WTC11 (cell line): ENCODE measurements around the gene TF. TPM values are rescaled to one million over a fixed set of nuclear protein-coding genes. Genes with fewer than 3 reads are reported as not detected.

ENCODE experiments used
- ATAC-seq: fragments of 200-7000 bp; cut with Tn5 transposase; 2 replicates; pipeline ENCODE4 v1.10.0; 2021; ENCODE audit warnings: mild to moderate bottlenecking, moderate library complexity
- CTCF ChIA-PET: fragments of 300-600 bp; sonication (Branson Sonifier 250); formaldehyde crosslinking; loops from one replicate; lab custom pipeline; 2021; ENCODE audit warnings: antibody characterized with exemption; lab: Charles Lee
- POLR2A ChIA-PET: fragments of 350-600 bp; sonication (Branson Sonifier 250); formaldehyde crosslinking; loops from one replicate; lab custom pipeline; 2021; ENCODE audit warnings: antibody characterized with exemption; lab: Charles Lee
- DNase-seq: peaks from one replicate; pipeline ENCODE4 v3.0.0; 2021; ENCODE audit warnings: low spot score
- H3K27ac Mint-ChIP-seq: 2 replicates; pipeline ENCODE4 v1.8.0; 2021; ENCODE audit warnings: mixed read lengths
- H3K27me3 Mint-ChIP-seq: 2 replicates; pipeline ENCODE4 v1.8.0; 2021; ENCODE audit warnings: low read depth, mild to moderate bottlenecking, moderate library complexity, mixed read lengths
- H3K36me3 Mint-ChIP-seq: 2 replicates; pipeline ENCODE4 v1.8.0; 2021; ENCODE audit warnings: mixed read lengths
- H3K4me1 Mint-ChIP-seq: 2 replicates; pipeline ENCODE4 v1.8.0; 2022; ENCODE audit warnings: mixed read lengths
- H3K4me3 Mint-ChIP-seq: 2 replicates; pipeline ENCODE4 v1.8.0; 2021; ENCODE audit warnings: mild to moderate bottlenecking, moderate library complexity, mixed read lengths
- H3K9me3 Mint-ChIP-seq: 2 replicates; pipeline ENCODE4 v1.8.0; 2021; ENCODE audit warnings: mixed read lengths
- EMX1 ChIP-seq: fragments of 250-450 bp; sonication (Bioruptor Pico); IDR thresholded peaks from 2 replicates; pipeline ENCODE4 v1.8.0; 2021; ENCODE audit warnings: mild to moderate bottlenecking
- GRHL2 ChIP-seq: fragments of 250-450 bp; sonication (Bioruptor Pico); IDR thresholded peaks from 2 replicates; pipeline ENCODE4 v1.8.0; 2022; ENCODE audit warnings: mild to moderate bottlenecking, moderate library complexity; ENCODE audit not compliant: insufficient replicate concordance, severe bottlenecking
- GTF2I ChIP-seq: fragments of 250-450 bp; sonication (Bioruptor Pico); conservative IDR thresholded peaks from 2 replicates; pipeline ENCODE4 v1.4.0; 2021; ENCODE audit warnings: mild to moderate bottlenecking
- JAZF1 ChIP-seq: fragments of 250-450 bp; sonication (Bioruptor Pico); IDR thresholded peaks from 2 replicates; pipeline ENCODE4 v1.9.0; 2021; ENCODE audit warnings: moderate library complexity, mild to moderate bottlenecking, inconsistent platforms
- MXD4 ChIP-seq: fragments of 250-450 bp; sonication (Bioruptor Pico); IDR thresholded peaks from 2 replicates; pipeline ENCODE4 v1.8.0; 2021; ENCODE audit warnings: mild to moderate bottlenecking, moderate library complexity, borderline replicate concordance
- NFATC4 ChIP-seq: fragments of 250-450 bp; sonication (Bioruptor Pico); IDR thresholded peaks from 2 replicates; pipeline ENCODE4 v1.9.0; 2021; ENCODE audit warnings: mild to moderate bottlenecking
- NFE2L1 ChIP-seq: sonication (generic); formaldehyde crosslinking; IDR thresholded peaks from 2 replicates; pipeline ENCODE4 v1.8.1; 2023; ENCODE audit warnings: missing genetic modification reagents
- OVOL2 ChIP-seq: fragments of 250-450 bp; sonication (Bioruptor Pico); IDR thresholded peaks from 2 replicates; pipeline ENCODE4 v1.9.0; 2021; ENCODE audit warnings: mild to moderate bottlenecking, borderline replicate concordance
- PRRX2 ChIP-seq: fragments of 250-450 bp; sonication (Bioruptor Pico); IDR thresholded peaks from 2 replicates; pipeline ENCODE4 v1.8.0; 2021; ENCODE audit warnings: mild to moderate bottlenecking
- ZNF232 ChIP-seq: sonication (generic); formaldehyde crosslinking; IDR thresholded peaks from 2 replicates; pipeline ENCODE4 v1.8.0; 2022; ENCODE audit warnings: mild to moderate bottlenecking, missing genetic modification reagents
- ZNF416 ChIP-seq: fragments of 250-450 bp; sonication (Bioruptor Pico); IDR thresholded peaks from 2 replicates; pipeline ENCODE4 v1.9.0; 2021; ENCODE audit warnings: mild to moderate bottlenecking, inconsistent platforms
- ZNF671 ChIP-seq: fragments of 250-450 bp; sonication (Bioruptor Pico); IDR thresholded peaks from 2 replicates; pipeline ENCODE4 v1.8.0; 2021; ENCODE audit warnings: mild to moderate bottlenecking
- total RNA-seq: library from RNA; stranded (reverse); gene quantifications from 3 replicates; pipeline ENCODE4 v1.2.3, GENCODE V29; 2021
- TF ChIP-seq, protein P1 (sequence below): sonication (generic); formaldehyde crosslinking; IDR thresholded peaks from 2 replicates; pipeline ENCODE4 v1.8.1; 2022; ENCODE audit warnings: missing genetic modification reagents, borderline replicate concordance
- TF ChIP-seq, protein P2 (sequence below): sonication (generic); formaldehyde crosslinking; conservative IDR thresholded peaks from 2 replicates; pipeline ENCODE4 v1.8.1; 2022; ENCODE audit warnings: mild to moderate bottlenecking, missing genetic modification reagents
- TF ChIP-seq, protein P3 (sequence below): fragments of 250-450 bp; sonication (Bioruptor Pico); IDR thresholded peaks from 2 replicates; pipeline ENCODE4 v2.1.2; 2022; ENCODE audit warnings: mild to moderate bottlenecking, moderate library complexity
- TF ChIP-seq, protein P4 (sequence below): sonication (generic); formaldehyde crosslinking; IDR thresholded peaks from 2 replicates; pipeline ENCODE4 v1.8.1; 2022; ENCODE audit warnings: mild to moderate bottlenecking, missing genetic modification reagents, moderate library complexity, borderline replicate concordance
- TF ChIP-seq, protein P5 (sequence below): sonication (generic); formaldehyde crosslinking; IDR thresholded peaks from 2 replicates; pipeline ENCODE4 v1.8.0; 2022; ENCODE audit warnings: mild to moderate bottlenecking, missing genetic modification reagents
- TF ChIP-seq, protein P6 (sequence below): sonication (generic); formaldehyde crosslinking; IDR thresholded peaks from 2 replicates; pipeline ENCODE4 v1.8.0; 2022; ENCODE audit warnings: mild to moderate bottlenecking, missing genetic modification reagents

TF gene
- total RNA-seq, 1 experiment from 2014 or later, result 9.3 TPM

DNA sequence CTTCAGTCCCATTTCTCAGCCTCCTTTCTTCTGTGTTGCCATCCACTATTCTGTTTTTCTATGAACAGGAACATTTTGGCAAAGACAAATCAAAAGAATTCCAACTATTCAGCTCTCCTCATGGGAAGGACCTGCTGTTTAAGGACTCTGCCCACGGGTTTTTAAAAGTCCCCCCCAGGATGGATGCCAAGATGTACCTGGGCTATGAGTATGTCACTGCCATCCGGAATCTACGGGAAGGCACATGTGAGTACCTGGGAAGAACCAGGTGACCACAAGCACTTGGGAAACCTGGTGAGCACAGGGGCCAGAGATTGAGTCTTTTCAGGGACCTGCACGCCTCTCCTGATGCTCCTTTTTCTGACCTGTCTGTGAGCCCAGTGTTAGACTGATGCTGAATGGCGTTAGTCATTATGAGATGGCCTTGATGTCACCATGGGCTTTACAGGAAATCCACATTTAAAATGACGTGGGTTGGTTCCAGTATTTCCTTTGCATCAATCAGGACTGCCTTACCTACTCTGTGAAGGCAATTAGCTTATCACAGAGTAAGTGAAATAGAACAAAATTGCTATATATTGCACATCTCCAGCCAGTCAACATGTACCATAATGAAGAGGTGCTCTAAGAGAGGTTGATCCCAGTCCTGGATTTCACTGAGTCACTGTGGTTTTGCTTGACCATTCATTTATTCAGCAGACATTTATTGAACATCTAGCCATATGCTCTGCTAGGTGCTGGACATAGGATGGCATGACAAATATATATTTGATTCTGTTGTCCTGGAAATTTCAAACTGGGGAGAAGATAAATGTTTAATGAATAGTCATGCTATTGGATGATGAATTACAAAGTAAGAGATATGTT, 11.7 kb downstream of the TF start (continued):
- TF ChIP-seq NFE2L1 (no peak), GRHL2 (no peak), JAZF1 (no peak), MXD4 (CRISPR knock-in tag) (no peak), ZNF232 (no peak)
- TF ChIP-seq, protein P1, sequence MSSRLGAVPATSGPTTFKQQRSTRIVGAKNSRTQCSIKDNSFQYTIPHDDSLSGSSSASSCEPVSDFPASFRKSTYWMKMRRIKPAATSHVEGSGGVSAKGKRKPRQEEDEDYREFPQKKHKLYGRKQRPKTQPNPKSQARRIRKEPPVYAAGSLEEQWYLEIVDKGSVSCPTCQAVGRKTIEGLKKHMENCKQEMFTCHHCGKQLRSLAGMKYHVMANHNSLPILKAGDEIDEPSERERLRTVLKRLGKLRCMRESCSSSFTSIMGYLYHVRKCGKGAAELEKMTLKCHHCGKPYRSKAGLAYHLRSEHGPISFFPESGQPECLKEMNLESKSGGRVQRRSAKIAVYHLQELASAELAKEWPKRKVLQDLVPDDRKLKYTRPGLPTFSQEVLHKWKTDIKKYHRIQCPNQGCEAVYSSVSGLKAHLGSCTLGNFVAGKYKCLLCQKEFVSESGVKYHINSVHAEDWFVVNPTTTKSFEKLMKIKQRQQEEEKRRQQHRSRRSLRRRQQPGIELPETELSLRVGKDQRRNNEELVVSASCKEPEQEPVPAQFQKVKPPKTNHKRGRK (CRISPR knock-in tag), result no peak
- TF ChIP-seq, protein P2, sequence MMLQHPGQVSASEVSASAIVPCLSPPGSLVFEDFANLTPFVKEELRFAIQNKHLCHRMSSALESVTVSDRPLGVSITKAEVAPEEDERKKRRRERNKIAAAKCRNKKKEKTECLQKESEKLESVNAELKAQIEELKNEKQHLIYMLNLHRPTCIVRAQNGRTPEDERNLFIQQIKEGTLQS (CRISPR knock-in tag), result no peak
- TF ChIP-seq, protein P3, sequence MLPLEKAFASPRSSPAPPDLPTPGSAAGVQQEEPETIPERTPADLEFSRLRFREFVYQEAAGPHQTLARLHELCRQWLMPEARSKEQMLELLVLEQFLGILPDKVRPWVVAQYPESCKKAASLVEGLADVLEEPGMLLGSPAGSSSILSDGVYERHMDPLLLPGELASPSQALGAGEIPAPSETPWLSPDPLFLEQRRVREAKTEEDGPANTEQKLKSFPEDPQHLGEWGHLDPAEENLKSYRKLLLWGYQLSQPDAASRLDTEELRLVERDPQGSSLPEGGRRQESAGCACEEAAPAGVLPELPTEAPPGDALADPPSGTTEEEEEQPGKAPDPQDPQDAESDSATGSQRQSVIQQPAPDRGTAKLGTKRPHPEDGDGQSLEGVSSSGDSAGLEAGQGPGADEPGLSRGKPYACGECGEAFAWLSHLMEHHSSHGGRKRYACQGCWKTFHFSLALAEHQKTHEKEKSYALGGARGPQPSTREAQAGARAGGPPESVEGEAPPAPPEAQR, result no peak

DNA sequence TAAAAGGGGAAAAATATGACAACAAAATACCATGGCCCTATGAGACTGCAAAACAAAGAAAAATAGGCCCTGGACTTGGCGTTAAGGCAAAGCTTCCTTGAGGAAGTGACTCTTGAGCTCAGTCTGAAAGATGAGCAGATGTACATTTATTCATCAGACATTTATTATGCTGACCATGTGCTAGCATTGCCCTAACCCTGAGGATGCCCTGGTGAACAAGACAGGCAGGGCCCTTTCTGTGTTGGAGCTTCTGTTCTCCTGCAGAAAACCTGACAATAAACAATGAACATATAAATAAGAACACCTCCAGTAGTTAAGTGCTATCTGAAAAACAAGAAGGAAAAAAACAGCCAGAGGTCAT, 12.4 kb downstream of the TF start:
- TF ChIP-seq, protein P4, sequence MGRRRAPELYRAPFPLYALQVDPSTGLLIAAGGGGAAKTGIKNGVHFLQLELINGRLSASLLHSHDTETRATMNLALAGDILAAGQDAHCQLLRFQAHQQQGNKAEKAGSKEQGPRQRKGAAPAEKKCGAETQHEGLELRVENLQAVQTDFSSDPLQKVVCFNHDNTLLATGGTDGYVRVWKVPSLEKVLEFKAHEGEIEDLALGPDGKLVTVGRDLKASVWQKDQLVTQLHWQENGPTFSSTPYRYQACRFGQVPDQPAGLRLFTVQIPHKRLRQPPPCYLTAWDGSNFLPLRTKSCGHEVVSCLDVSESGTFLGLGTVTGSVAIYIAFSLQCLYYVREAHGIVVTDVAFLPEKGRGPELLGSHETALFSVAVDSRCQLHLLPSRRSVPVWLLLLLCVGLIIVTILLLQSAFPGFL (CRISPR knock-in tag), result no peak
- TF ChIP-seq, protein P2 (CRISPR knock-in tag), result no peak
- TF ChIP-seq NFATC4 (CRISPR knock-in tag), result no peak
- TF ChIP-seq, protein P5, sequence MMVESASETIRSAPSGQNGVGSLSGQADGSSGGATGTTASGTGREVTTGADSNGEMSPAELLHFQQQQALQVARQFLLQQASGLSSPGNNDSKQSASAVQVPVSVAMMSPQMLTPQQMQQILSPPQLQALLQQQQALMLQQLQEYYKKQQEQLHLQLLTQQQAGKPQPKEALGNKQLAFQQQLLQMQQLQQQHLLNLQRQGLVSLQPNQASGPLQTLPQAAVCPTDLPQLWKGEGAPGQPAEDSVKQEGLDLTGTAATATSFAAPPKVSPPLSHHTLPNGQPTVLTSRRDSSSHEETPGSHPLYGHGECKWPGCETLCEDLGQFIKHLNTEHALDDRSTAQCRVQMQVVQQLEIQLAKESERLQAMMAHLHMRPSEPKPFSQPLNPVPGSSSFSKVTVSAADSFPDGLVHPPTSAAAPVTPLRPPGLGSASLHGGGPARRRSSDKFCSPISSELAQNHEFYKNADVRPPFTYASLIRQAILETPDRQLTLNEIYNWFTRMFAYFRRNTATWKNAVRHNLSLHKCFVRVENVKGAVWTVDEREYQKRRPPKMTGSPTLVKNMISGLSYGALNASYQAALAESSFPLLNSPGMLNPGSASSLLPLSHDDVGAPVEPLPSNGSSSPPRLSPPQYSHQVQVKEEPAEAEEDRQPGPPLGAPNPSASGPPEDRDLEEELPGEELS, result no peak
- no peak for TF ChIP-seq GTF2I (CRISPR knock-in tag)
- TF ChIP-seq PRRX2 (CRISPR knock-in tag), result no peak
- TF ChIP-seq ZNF416 (CRISPR knock-in tag), result no peak
- TF ChIP-seq ZNF671 (CRISPR knock-in tag), result no peak
- TF ChIP-seq, protein P6, sequence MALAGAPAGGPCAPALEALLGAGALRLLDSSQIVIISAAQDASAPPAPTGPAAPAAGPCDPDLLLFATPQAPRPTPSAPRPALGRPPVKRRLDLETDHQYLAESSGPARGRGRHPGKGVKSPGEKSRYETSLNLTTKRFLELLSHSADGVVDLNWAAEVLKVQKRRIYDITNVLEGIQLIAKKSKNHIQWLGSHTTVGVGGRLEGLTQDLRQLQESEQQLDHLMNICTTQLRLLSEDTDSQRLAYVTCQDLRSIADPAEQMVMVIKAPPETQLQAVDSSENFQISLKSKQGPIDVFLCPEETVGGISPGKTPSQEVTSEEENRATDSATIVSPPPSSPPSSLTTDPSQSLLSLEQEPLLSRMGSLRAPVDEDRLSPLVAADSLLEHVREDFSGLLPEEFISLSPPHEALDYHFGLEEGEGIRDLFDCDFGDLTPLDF (CRISPR knock-in tag), result no peak
- no peak for TF ChIP-seq EMX1 (CRISPR knock-in tag)
- TF ChIP-seq OVOL2 (CRISPR knock-in tag), result no peak
- H3K4me3 Mint-ChIP-seq, result no peak overlapping the region
- ATAC-seq (no peak), DNase-seq (no peak)
- CTCF ChIA-PET, result interaction anchor here (1.6 kb wide), 1 partner anchor 95 kb away, joined by 6 read pairs; no protein-coding TSS in a partner anchor
- no peak overlapping the region for H3K27ac Mint-ChIP-seq
- H3K27me3 Mint-ChIP-seq, result no peaks in the 10 kb centered on the region; the same call in 1 of the 2 replicates
- H3K4me1 Mint-ChIP-seq, result peaks cover 18% of the 10 kb centered on the region
- POLR2A ChIA-PET, result no interaction called here
- H3K9me3 Mint-ChIP-seq, result no peaks in the 10 kb centered on the region
- no peaks in the 10 kb centered on the region for H3K36me3 Mint-ChIP-seq
